HepG2 (cell line): ENCODE results near the gene CADPS.

Source experiments
- ATF1 ChIP-seq: IDR thresholded peaks from 2 replicates; pipeline ENCODE4 v1.6.1; 2016; ENCODE audit warnings: mild to moderate bottlenecking, control low read depth
- CBX5 ChIP-seq: sonication (generic); formaldehyde crosslinking; IDR thresholded peaks from 2 replicates; pipeline ENCODE4 v1.4.0; 2020; ENCODE audit warnings: missing genetic modification reagents, borderline replicate concordance
- CREM ChIP-seq, 2 experiments: sonication (generic) in 1 of 2; formaldehyde crosslinking in 1 of 2; IDR thresholded peaks; 2 replicates each; pipeline versions ENCODE4 v1.4.0 to v1.6.1; 2016 to 2020; ENCODE audit warnings: antibody characterized with exemption in 1 of 2, mild to moderate bottlenecking in 1 of 2, missing genetic modification reagents in 1 of 2
- ZNF7 ChIP-seq: IDR thresholded peaks from 2 replicates; pipeline ENCODE4 v1.6.1; 2016; ENCODE audit warnings: missing biosample characterization, missing genetic modification reagents
- ZNF850 ChIP-seq: sonication (generic); formaldehyde crosslinking; conservative IDR thresholded peaks from 2 replicates; pipeline ENCODE4 v1.9.0; 2021; ENCODE audit warnings: mild to moderate bottlenecking, missing genetic modification reagents

GRCh38 chr3:62503516-62503915 is 371.7 kb downstream of the CADPS start:
- TF ChIP-seq CREM (IDR thresholded peaks at IDR 0.05) (no peak), CREM (CRISPR knock-in tag; IDR thresholded peaks at IDR 0.05) (no peak), ATF1 (CRISPR knock-in tag) (no peak), CBX5 (no peak), ZNF850 (no peak), ZNF7 (CRISPR knock-in tag) (no peak)
